A172 (cell line): Measurements from ENCODE around the gene DST. TPM values are rescaled to one million over a fixed set of nuclear protein-coding genes. Genes with fewer than 3 reads are reported as not detected.
A peak's percentile ranks its signal among the peaks of the same experiment; 100 is the strongest.
"Not testable (repeated sequence)": the region's sequence is repeated elsewhere in the genome, so short reads cannot be mapped to it uniquely, and the experiment has no call there.

ENCODE experiments used
- DNase-seq: peaks from one replicate; pipeline ENCODE4 v3.0.0-alpha.2; 2015; ENCODE audit warnings: low spot score
- total RNA-seq: library from RNA; depleted of rRNA; stranded (reverse); fragments of >200 nt; shearing (Covaris generic); gene quantifications from 2 replicates; pipeline ENCODE4 v1.2.3, GENCODE V29; 2014

Gene DST
- total RNA-seq, 1 experiment from 2014 or later = 189 TPM

DNA sequence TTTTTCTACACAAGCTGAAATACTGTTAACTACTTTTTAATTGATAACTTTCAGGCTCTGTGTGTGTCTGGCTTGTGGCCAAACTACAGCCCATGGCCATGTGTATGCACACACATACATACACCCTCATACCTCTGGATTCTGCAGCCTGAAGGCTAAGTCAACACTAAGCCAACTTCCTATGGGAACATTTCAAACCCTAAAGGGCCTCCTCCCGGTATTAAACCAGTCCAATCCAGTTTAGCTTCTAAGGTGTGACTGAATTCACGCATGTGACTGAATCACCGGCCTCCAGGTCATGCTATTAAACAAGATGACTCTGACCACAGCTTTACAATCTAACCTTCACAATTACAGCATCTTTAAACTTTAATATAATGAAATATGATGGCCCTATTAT lies 20.7 kb upstream of the DST start:
- no peak for DNase-seq

DNA sequence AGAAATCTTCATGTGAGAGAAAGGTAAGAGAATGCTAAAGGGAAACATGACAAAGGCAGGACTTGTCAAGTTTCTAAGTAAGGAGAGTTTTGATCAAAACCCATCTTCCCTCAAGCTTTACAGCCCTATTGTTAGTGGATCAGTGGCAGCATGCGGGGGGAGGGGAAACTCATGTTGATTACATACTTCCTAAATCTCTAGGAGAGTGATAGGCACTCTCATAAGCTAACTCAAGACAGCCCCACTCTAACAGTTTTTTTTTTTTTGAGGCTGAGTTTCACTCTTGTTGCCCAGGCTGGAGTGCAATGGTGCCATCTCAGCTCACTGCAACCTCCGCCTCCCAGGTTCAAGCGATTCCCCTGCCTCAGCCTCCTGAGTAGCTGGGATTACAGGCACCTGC lies 18.6 kb upstream of the DST start:
- DNase-seq = not testable (repeated sequence)

DNA sequence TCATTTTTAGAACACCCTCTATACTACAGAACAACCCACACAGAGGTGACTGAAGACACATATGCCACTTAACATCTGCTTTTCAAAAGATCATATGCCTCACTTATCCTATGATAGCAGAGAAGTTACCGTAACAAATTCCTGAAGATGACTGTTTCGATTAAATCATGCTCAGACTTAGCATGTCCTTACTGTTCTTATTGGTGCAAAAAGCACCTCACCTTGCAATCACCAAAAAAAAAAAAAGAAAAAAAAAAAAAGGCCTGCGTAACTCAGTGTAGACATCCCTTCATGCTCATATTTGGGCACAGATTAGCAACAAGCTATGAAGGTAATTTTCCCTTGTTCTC lies 17.7 kb upstream of the DST start:
- no peak for DNase-seq

DNA sequence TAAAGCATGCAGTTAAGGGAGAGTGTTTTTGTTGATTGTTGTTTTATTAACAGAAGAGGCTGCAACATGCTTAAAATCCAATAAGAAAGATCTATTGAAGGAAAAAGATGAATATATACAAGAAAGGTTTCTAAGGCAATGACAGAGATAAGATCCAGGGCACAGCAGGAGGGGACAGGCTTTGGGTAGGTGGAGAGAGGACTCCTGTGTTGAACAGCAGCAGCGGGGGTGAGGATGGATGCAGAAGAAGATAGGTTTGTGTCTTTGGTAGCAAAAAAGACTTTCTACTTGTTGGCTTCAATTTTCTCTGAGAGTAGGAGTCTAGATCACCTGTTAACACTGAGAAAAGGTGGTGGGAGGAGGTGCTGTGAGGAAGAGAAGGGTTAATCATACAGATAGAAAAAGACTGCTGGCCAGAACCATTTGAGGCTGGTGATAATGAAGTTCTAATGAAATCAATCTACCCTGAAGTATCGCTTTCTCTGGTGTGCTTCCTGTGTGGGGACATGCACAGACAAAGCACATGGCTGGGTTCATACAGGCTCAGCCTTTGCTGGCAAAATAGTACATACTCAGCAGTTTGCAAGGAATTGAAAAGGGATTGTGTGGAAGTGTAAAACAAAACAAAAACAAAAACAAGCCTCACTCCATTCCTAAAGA lies 17.2 kb upstream of the DST start:
- DNase-seq = no peak

DNA sequence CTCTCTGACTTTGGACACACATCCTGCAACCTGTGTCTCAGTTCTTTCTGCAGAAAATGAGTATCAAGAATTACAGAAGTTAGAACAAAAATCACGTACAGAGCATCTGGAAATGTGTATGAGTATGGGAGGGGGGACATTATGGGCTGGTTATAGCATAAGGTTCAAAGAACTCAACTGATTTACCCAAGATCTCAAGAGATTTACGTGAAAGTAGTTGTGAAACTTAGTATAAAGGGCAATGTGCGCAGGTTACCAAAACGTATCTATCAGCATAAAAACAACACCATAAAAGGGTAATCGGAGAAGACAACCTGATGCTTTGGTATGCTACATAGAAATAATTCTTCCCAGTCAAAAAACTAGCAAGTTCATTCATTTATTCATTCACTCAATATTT lies 15.6 kb upstream of the DST start:
- DNase-seq = no peak

DNA sequence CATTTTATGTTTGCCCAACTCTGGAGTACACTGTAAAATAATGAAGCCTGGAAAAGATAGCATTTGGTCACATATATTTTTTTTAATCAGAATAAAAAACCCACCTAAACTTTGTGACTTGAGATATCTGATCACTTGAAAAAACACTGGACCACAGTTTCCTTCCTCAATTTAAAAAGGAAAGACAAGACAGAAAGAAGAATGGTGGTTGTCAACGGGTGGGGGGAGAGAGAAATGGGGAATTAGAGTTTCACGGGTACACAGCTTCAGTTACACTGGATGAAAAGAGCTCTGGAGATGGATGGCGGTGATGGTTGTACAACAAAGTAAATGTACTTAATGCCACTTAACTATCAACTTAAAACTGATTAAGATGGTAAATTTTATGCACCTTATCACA lies 14.7 kb upstream of the DST start:
- no peak for DNase-seq

DNA sequence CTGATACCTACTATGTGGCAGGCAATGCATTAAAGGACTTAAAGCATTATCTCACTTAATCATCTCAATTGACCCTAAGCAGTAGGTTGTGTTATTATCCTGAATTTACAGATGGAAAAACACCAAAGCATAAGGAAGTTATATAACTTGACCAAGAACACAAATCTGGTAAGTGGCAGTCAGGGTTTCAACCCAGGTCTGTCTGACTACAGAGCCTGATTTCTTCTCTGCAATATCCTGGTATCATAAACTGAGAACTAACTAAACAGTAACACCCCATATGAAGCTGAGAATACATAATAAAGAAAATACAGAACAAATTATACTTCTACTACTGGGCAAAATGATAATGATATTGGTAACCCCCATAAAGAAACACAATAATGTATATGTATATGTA lies 13.8 kb upstream of the DST start:
- no peak for DNase-seq

DNA sequence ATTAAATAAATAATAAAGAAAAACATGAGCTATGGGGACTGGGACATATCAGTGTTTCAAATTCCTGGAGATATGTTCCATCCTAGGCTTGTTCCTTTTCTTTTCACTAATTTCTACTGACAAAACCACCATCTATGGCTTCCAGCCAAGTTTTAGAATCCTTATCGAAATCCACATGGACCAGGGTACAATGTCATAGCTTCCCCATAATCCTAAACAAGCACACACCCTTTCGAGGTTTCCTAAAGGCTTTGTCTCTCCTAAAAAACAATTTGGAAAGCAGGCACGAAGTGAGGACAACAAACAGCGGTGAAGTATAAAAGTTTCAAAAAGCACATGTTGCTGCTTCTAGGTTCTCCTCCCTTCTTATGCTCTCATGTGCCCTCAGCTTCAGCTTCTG lies 13.3 kb upstream of the DST start:
- DNase-seq = no peak

DNA sequence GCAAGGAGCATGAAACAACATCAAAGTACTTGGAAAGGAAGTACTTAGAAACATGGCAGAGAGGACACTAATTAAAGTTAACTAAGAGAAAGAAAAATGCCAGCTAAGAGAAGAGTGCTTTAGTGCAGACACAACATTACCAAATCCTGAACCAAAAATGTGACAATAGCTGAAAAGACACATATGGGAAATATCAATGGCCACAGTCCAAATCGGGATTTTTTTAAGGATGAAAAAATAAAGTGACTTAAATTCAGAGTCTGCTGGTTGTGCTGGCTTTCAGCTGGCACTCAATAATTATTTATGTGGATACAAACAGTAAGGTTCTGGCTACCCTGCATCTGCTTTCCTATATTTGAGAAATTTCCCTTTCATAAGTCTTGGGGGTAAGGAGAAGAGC lies 12.6 kb upstream of the DST start:
- no peak for DNase-seq

DNA sequence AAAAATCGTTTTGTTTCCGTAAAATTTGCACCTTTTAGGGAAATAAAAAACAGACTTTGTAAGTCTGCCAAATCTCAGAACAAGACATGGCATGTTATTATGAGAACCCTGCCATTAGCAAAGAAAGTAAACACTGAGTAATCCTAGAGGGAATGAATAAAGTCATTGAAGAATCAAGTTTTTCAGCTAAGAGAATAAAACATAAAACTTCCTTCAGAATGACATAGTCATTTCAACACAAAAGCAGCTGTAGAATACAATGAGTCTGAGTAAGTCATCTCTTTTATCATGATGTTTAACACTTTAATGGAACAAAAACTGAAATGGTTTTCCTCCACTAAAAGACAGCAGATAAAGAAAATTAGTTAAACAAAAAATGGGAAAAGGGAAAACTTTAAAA lies 10.3 kb upstream of the DST start:
- peak; percentile 69 for DNase-seq

DNA sequence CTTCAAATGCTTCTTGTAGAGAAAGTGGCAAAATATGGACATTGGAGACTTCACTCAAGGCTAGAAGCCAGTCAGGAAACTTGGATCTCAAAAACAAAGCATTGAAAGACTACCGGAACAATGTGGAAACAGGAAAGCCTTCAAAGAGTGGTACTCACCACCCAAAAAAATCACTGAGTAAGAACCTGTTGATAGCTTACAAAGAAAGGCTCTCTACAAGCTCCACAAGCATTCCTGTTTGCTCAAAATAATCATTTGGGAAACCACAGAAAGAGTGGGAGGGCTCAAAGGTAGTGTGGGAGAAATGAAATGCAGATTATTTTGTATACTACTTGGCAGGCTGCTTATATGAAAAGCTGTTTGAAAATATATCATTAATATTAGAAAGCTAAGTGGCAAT lies 9.5 kb upstream of the DST start:
- DNase-seq = peak; percentile 15

DNA sequence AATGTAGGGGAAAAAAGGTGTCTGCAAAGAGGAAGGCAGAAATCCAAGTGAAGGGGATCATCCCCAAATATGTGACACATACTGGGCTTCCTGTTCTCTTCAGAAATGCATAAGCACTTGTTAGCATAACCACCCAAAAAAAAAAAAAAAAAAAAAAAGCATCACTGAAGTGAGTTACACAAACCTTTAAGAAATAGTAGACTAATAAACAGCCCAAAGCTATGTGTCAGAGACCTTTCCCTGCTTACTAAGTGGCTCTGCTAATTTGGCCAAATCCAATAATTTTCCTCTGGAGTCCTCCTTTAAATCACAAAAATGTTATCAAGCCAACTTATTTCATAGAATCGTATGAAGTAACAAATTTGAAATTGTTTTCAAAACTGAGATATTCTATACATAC lies 7.5 kb upstream of the DST start:
- no peak for DNase-seq

DNA sequence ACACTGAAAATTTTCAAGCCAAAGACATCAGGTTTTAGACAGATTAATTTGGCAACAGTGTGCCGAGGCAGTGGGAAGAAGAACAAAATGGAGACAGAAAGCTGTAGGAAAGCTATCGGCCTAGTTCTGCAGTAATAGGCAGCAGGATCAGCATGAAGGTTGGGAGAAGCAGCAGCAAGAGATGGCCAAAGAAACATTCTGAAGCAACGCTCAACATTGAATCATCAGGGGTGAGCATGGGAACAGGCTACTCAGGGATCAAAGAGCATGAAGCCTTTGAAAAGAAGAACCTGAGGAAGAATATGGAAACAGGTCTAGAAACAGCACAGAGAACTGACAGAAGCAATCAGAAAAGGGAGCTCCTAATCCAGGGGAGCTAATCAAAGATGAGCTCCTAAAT lies 7.1 kb upstream of the DST start:
- DNase-seq = no peak

DNA sequence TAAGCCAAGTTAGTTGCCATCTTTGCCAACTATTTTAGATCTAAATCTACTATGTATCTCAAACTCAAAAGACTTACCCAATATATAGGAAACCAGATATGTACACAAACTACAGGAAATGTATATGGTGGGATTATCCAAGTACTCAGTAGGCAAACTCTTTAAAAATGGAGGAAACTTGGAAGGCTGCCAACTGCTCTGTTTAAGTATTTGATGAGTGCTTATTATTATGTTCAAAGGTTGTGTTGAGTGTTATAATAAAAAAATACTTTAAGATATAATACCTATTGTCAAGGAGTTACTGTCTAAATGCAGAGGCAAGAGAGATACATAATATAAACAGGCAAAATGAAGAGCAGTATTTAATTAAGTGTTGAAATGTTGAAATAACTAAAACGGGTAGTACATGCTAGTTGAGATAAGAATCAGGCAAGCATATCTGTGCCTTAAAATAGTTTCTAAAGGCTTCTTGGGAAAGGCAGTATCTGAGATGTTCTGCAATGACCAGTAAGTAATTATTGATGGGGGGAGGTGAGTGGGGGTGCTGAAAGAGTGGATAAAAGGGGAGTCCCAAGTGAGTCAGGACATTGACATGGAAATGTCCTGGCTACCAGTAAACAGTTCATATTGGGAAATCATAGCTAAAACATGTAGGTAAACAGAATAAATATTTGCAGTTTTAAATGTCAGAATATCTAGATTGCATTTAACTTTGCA lies 6.5 kb upstream of the DST start:
- no peak for DNase-seq

DNA sequence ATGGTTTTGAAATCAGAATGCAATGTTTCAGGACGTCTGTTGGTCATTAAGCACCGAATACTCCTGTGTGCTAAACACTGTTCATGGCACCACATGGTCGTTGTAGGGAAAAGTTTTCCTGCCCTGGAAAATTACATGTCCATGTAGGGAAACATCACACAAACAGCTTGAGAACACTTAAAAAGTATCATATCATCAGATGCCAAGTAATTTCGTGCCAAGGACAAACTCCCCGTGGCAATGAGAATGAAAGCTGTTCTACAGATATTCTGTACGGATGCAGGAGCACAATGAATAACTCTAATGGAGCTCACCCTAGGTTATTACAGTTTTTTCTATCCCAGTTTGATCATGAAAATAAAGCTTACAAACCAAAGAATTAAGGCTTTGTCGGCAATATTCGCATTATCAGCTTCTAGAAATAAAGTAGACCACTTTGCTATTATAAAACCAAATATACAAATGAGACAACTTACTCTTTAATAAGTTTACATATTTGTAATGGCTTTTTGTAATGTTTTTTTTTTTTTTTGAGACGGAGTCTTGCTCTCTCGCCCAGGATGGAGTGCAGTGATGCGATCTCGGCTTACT lies 4.6 kb upstream of the DST start:
- DNase-seq = no peak

DNA sequence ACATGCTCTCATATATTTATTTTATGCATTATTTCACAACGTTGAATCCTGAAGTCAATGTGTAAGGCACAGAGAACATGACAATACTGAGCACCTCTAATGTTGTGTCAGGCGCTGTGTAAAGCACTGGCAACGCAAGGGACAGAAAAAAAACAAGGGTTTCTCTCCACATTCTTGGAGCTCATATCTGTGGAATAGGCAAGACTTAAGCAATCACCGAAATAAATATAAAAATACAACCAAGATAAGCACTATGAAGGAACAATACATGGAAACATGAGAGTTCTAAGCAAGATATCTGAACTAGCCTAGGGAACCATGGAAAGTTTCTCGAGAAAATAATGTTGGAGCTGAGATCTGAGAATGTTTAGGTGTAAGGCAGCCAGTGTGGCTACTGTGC lies 1.7 kb upstream of the DST start:
- DNase-seq = no peak

DNA sequence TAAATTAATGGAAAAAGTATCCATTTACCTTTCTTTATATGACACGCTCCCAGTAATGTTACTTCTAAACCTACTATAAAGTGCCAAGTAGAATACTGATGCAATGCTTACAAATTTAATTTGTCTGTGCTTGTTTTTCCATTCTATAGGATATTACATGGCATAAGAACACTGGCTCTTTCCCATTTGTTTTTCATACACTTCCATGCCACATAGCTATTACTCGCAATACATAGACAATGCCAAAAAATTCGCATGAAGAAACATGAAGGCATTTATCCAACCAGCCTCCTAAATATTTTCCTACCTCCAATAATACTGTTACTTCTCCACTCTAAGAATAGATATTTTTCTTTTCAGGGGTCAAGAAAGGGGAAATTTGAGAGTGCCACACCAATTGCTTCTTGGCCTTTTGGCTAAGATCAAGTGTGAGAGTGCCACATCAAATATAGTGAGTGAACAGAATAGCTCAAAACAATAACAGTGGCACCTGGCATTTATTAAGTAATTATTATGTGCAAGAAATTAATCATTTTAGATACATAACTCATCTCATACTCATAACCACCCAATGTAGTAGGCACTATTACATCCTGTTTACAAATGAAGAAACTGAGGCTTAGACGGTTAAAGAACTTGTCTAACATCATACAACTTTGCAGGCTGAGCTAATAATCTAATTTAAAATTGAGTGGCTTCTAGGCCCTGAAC lies 845 bp upstream of the DST start:
- no peak for DNase-seq

DNA sequence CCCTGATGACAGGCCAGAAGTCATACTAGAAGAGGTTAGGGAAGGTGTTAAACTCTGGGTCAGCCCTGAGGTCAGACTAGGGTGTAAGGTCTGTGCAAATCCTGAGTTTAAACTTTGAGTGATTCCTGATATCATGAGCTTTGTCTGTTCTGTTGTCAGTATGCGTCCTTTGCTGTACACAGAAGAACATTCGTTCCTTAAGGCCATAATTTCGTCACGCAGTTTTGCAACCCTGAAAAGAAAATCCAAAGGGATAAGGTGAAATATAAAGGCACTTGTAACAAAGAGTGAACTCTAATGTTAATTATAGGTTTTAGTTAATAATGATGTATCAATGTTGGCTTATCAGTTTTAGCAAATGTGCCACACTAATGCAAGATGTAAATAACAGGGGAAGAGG lies 2.3 kb downstream of the DST start:
- DNase-seq = no peak

DNA sequence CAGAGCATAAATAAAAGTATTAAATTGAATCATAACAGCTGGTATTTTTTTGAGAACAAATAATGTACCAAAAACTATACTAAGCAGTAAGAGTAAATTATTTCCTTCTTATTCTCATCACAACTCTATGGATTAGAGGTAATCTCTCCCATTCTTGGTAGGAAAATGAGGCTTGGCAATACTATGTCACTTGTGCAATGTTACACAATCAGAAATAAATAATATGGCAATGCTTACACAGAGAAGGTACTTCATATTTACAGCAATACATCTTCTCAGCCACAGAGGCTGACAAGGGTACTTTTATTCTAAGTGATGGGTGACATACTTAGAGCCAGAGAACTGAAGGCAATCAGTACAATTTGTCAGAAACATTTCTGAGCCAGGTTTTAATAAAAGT lies 3.9 kb downstream of the DST start:
- DNase-seq = no peak

DNA sequence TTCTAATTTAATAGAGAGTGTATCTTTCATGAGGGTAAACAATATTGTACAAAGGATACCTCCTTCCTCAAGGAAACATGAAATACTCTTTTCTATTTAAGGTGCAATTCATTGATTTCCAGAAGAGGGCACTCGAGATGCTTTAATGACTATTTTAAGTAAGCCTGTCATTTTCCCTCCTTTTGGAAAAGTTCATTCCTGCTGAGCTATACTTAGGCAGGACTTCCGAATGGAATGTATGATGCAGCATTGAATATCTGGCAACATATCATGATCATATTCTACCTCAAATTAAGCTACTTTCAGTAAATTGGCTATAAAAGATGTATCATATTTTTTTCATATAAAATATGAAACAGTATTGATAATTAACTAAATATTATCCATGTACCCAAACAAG lies 5.0 kb downstream of the DST start:
- peak; percentile 60 for DNase-seq

DNA sequence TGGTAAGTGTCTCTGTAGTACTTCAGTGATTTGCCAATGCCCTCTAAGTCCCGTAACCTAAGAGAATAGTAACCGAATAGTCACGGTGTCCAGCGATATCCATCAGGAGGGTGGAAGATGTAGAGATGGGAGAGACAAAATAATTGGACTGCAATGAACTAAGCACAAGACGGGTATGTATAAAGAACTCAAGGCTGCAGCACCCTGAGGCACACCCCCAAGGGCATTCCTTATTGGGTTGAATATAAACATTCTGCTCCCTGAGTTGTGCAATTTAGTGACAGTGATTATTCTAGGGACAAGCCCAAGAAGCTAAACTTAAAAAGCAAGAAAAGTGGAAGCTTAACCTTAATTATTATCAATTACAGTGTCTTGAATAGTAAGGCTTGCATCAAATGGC lies 14.6 kb downstream of the DST start:
- DNase-seq = no peak

DNA sequence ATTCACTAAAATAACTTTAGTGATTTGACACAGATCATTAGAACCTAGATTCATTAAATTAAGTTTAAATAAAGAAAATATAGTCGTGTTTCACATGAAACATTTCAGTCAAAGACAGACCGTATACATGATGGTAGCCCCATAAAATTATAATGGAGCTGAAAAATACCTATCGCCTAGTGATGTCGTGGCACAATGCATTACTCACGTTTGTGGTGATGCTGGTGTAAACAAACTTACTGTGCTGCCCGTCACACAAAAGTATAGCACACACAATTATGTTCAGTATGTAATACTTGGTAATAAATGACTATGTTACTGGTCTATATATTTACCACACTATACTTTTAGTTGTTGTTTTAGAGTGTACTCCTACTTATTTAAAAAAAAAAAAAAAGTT lies 17.3 kb downstream of the DST start:
- no peak for DNase-seq

DNA sequence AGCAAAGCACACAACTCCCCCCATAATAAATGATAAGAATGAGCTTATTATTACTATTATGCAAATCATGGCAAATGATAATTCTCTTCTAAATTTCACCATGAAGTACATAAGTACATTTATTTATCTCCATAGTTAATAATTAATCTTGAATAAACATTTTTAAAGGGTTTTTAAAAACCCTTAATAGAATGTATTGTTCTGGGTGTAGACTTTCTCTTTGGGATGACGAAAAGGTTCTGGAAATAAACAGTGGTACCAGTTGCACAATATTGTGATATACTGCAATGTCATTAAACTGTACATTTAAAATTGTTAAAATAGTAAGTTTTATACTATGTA lies 18.0 kb downstream of the DST start:
- no peak for DNase-seq
